ENCODE results near the gene SMIM26.

SMIM26 gene

GRCh38 chr20:18533491-18533890 lies 33.7 kb upstream of the SMIM26 start:
- H3K9me2 ChIP-seq (ENCODE audit: low read depth, low read length) = no peaks in the 10 kb centered on the region
- no peak overlapping the region for H2AFZ ChIP-seq (ENCODE audit: low read length)
- TF ChIP-seq EZH2 (IDR thresholded peaks at IDR 0.05; ENCODE audit: borderline replicate concordance, low read length) = no peak
- TF ChIP-seq, protein P1, sequence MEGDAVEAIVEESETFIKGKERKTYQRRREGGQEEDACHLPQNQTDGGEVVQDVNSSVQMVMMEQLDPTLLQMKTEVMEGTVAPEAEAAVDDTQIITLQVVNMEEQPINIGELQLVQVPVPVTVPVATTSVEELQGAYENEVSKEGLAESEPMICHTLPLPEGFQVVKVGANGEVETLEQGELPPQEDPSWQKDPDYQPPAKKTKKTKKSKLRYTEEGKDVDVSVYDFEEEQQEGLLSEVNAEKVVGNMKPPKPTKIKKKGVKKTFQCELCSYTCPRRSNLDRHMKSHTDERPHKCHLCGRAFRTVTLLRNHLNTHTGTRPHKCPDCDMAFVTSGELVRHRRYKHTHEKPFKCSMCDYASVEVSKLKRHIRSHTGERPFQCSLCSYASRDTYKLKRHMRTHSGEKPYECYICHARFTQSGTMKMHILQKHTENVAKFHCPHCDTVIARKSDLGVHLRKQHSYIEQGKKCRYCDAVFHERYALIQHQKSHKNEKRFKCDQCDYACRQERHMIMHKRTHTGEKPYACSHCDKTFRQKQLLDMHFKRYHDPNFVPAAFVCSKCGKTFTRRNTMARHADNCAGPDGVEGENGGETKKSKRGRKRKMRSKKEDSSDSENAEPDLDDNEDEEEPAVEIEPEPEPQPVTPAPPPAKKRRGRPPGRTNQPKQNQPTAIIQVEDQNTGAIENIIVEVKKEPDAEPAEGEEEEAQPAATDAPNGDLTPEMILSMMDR (IDR thresholded peaks at IDR 0.05; ENCODE audit: low read length) = no peak
- H4K20me1 ChIP-seq (ENCODE audit: insufficient read depth, low read length) = no peaks in the 10 kb centered on the region
- H3K36me3 ChIP-seq (ENCODE audit: insufficient read depth, low read length) = peaks cover 80% of the 10 kb centered on the region
- H3K4me3 ChIP-seq (ENCODE audit: low read depth, low read length, poor library complexity, severe bottlenecking) = no peak overlapping the region
- H3K4me2 ChIP-seq (ENCODE audit: low read length) = no peak overlapping the region
- H3K9ac ChIP-seq (ENCODE audit: low read length) = no peak overlapping the region
- no peaks in the 10 kb centered on the region for H3K27me3 ChIP-seq (ENCODE audit: insufficient read depth, low read length)
- no peak overlapping the region for H3K27ac ChIP-seq (ENCODE audit: low read depth, low read length, poor library complexity, severe bottlenecking)
- H3F3A ChIP-seq (ENCODE audit: insufficient read depth, low read length) = no peaks in the 10 kb centered on the region
- H3K79me2 ChIP-seq (ENCODE audit: insufficient read depth, low read length) = no peaks in the 10 kb centered on the region
- no peaks in the 10 kb centered on the region for H3K9me3 ChIP-seq (ENCODE audit: low read length)
- H3K4me1 ChIP-seq (ENCODE audit: insufficient read depth, low read length, severe bottlenecking) = no peaks in the 10 kb centered on the region

DNA sequence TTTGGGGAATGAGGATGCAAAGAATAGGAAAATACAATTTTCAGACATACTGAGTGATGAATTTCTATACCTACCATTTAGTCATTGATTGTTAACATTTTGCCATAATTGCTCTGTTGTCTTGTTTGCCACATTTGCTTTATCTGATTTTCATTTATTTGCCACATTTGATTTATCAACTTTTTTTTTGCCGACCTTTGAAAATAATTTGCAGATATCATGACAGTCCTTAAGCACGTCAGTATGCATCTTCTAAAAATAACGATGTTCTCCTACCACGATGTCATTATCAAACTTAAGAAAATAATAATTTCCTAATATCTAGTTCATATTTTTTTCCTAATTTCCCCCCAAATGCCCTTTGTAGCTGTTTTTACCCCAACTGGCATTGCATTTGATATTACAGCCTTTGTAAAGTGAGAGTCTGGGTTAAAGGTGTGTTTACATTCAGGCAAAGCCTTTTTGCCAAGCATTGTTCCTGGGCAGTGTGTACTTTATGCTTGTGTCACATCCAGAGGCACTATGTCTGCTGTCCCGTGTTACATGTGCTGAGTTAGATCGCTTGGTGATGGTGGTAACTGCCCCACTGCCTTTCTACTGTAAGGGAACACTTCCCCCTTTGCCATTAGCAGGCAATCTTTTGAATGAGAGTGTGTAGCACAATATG lies 33.1 kb upstream of the SMIM26 start:
- Histone ChIP-seq H3K4me1 (ENCODE audit: insufficient read depth, low read length, severe bottlenecking) (no peaks in the 10 kb centered on the region), H2AFZ (ENCODE audit: low read length) (no peak overlapping the region), H3F3A (ENCODE audit: insufficient read depth, low read length) (no peaks in the 10 kb centered on the region), H3K4me3 (ENCODE audit: low read depth, low read length, poor library complexity, severe bottlenecking) (no peak overlapping the region), H3K9ac (ENCODE audit: low read length) (no peak overlapping the region), H3K27ac (ENCODE audit: low read depth, low read length, poor library complexity, severe bottlenecking) (no peak overlapping the region), H3K79me2 (ENCODE audit: insufficient read depth, low read length) (no peaks in the 10 kb centered on the region), H4K20me1 (ENCODE audit: insufficient read depth, low read length) (no peaks in the 10 kb centered on the region), H3K27me3 (ENCODE audit: insufficient read depth, low read length) (no peaks in the 10 kb centered on the region), H3K36me3 (ENCODE audit: insufficient read depth, low read length) (peaks cover 77% of the 10 kb centered on the region), H3K4me2 (ENCODE audit: low read length) (no peak overlapping the region), H3K9me2 (ENCODE audit: low read depth, low read length) (no peaks in the 10 kb centered on the region), H3K9me3 (ENCODE audit: low read length) (no peaks in the 10 kb centered on the region)
- TF ChIP-seq EZH2 (IDR thresholded peaks at IDR 0.05; ENCODE audit: borderline replicate concordance, low read length) = no peak
- TF ChIP-seq, protein P1 (IDR thresholded peaks at IDR 0.05; ENCODE audit: low read length) = no peak

GRCh38 chr20:18537651-18538050 lies 29.6 kb upstream of the SMIM26 start:
- no peak overlapping the region for H2AFZ ChIP-seq (ENCODE audit: low read length)
- no peaks in the 10 kb centered on the region for H3K4me1 ChIP-seq (ENCODE audit: insufficient read depth, low read length, severe bottlenecking)
- H3K79me2 ChIP-seq (ENCODE audit: insufficient read depth, low read length) = no peaks in the 10 kb centered on the region
- H3K27me3 ChIP-seq (ENCODE audit: insufficient read depth, low read length) = no peaks in the 10 kb centered on the region
- no peaks in the 10 kb centered on the region for H3K9me3 ChIP-seq (ENCODE audit: low read length)
- H3K9ac ChIP-seq (ENCODE audit: low read length) = no peak overlapping the region
- TF ChIP-seq, protein P1 (IDR thresholded peaks at IDR 0.05; ENCODE audit: low read length) = no peak
- no peak for TF ChIP-seq EZH2 (IDR thresholded peaks at IDR 0.05; ENCODE audit: borderline replicate concordance, low read length)
- H4K20me1 ChIP-seq (ENCODE audit: insufficient read depth, low read length) = no peaks in the 10 kb centered on the region
- H3K4me3 ChIP-seq (ENCODE audit: low read depth, low read length, poor library complexity, severe bottlenecking) = no peak overlapping the region
- H3K36me3 ChIP-seq (ENCODE audit: insufficient read depth, low read length) = peaks cover 66% of the 10 kb centered on the region
- H3F3A ChIP-seq (ENCODE audit: insufficient read depth, low read length) = no peaks in the 10 kb centered on the region
- H3K27ac ChIP-seq (ENCODE audit: low read depth, low read length, poor library complexity, severe bottlenecking) = no peak overlapping the region
- H3K9me2 ChIP-seq (ENCODE audit: low read depth, low read length) = no peaks in the 10 kb centered on the region
- H3K4me2 ChIP-seq (ENCODE audit: low read length) = no peak overlapping the region
